A549 (cell line): ENCODE data around the gene PSMD8.
A peak's percentile ranks its signal among the peaks of the same experiment; 100 is the strongest.

Experiments used
- CHD4 ChIP-seq: fragments of 200-600 bp; sonication (generic); IDR thresholded peaks from 2 replicates; pipeline ENCODE4 v1.6.1; 2016; ENCODE audit warnings: antibody characterized with exemption, mild to moderate bottlenecking, borderline replicate concordance
- EP300 ChIP-seq, 2 experiments: fragments of >200 bp; sonication (Bioruptor Twin); formaldehyde crosslinking; IDR thresholded peaks; 2 replicates in 1 of 2; 3 replicates in 1 of 2; pipeline ENCODE4 v1.6.1; 2016 to 2017
- MYC ChIP-seq: IDR thresholded peaks from 2 replicates; pipeline ENCODE4 v1.6.1; 2012; ENCODE audit warnings: mild to moderate bottlenecking, inconsistent platforms, low read length, improper control_type of control experiment, borderline replicate concordance
- RARB ChIP-seq: fragments of 250-450 bp; sonication (Bioruptor Pico); IDR thresholded peaks from 2 replicates; pipeline ENCODE4 v1.8.0; 2021; ENCODE audit warnings: mild to moderate bottlenecking, moderate library complexity
- SMC3 ChIP-seq: fragments of >200 bp; sonication (Bioruptor Twin); formaldehyde crosslinking; IDR thresholded peaks from 3 replicates; pipeline ENCODE4 v1.6.1; 2018; ENCODE audit warnings: inconsistent platforms
- TF ChIP-seq, protein P1 (sequence below): fragments of >200 bp; sonication (Bioruptor Twin); formaldehyde crosslinking; IDR thresholded peaks from 3 replicates; pipeline ENCODE4 v1.5.1; 2016
- TF ChIP-seq, protein P2 (sequence below): IDR thresholded peaks from 2 replicates; pipeline ENCODE4 v1.6.1; 2012
- TF ChIP-seq, protein P3 (sequence below): fragments of 200-600 bp; sonication (generic); IDR thresholded peaks from 2 replicates; pipeline ENCODE4 v1.6.1; 2016; ENCODE audit warnings: antibody characterized with exemption, mild to moderate bottlenecking, moderate library complexity
- TF ChIP-seq, protein P4 (sequence below): fragments of 450-650 bp; IDR thresholded peaks from 2 replicates; pipeline ENCODE4 v1.6.1; 2014; ENCODE audit warnings: antibody characterized with exemption

DNA sequence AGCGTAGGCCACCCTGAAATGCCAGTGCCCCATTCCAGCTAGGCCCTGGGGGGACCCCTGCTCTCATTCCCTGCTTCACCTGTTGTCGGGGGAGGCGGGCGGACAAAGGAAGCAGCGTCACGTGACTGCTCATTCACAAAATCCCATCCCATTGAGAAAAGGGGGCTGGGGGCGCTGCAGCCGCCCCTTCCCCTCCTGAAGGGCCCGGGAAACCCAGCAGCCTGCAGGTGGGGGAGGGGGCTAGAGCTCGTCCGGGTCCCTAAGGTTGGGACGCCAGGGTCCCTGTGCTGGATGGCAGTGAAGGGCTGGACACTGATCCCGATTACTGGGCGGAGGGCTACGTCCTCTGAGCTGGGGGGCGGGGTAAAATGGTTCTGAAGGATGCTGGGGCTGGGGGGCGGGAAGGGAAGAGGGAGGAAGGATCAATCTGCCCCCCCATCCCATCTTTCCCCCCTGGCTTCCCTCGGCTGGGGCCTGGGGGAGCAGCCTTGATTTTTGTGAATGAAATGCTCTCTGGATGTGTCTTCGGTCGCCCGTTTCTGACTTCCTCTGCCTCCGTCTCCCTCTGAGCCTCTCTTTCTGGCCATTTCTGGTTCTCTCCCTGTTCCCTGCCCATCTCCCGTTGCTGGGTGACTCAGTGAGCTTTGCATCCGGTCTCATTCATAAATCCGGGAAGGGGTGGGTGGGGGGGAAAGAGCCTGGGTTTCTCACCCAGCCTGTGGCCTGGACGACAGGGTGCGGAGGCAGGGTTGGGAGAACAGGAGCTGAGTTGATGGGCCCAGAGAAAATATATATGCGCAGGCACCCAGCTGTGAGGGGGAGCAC lies 14.9 kb downstream of the PSMD8 start:
- no peak for TF ChIP-seq EP300 (IDR thresholded peaks at IDR 0.05)
- no peak for TF ChIP-seq MYC
- no peak for TF ChIP-seq RARB (CRISPR knock-in tag)
- TF ChIP-seq SMC3 = no peak
- TF ChIP-seq, protein P1, sequence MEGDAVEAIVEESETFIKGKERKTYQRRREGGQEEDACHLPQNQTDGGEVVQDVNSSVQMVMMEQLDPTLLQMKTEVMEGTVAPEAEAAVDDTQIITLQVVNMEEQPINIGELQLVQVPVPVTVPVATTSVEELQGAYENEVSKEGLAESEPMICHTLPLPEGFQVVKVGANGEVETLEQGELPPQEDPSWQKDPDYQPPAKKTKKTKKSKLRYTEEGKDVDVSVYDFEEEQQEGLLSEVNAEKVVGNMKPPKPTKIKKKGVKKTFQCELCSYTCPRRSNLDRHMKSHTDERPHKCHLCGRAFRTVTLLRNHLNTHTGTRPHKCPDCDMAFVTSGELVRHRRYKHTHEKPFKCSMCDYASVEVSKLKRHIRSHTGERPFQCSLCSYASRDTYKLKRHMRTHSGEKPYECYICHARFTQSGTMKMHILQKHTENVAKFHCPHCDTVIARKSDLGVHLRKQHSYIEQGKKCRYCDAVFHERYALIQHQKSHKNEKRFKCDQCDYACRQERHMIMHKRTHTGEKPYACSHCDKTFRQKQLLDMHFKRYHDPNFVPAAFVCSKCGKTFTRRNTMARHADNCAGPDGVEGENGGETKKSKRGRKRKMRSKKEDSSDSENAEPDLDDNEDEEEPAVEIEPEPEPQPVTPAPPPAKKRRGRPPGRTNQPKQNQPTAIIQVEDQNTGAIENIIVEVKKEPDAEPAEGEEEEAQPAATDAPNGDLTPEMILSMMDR = no peak
- TF ChIP-seq, protein P2, sequence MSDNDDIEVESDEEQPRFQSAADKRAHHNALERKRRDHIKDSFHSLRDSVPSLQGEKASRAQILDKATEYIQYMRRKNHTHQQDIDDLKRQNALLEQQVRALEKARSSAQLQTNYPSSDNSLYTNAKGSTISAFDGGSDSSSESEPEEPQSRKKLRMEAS = no peak
- TF ChIP-seq, protein P3, sequence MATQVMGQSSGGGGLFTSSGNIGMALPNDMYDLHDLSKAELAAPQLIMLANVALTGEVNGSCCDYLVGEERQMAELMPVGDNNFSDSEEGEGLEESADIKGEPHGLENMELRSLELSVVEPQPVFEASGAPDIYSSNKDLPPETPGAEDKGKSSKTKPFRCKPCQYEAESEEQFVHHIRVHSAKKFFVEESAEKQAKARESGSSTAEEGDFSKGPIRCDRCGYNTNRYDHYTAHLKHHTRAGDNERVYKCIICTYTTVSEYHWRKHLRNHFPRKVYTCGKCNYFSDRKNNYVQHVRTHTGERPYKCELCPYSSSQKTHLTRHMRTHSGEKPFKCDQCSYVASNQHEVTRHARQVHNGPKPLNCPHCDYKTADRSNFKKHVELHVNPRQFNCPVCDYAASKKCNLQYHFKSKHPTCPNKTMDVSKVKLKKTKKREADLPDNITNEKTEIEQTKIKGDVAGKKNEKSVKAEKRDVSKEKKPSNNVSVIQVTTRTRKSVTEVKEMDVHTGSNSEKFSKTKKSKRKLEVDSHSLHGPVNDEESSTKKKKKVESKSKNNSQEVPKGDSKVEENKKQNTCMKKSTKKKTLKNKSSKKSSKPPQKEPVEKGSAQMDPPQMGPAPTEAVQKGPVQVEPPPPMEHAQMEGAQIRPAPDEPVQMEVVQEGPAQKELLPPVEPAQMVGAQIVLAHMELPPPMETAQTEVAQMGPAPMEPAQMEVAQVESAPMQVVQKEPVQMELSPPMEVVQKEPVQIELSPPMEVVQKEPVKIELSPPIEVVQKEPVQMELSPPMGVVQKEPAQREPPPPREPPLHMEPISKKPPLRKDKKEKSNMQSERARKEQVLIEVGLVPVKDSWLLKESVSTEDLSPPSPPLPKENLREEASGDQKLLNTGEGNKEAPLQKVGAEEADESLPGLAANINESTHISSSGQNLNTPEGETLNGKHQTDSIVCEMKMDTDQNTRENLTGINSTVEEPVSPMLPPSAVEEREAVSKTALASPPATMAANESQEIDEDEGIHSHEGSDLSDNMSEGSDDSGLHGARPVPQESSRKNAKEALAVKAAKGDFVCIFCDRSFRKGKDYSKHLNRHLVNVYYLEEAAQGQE = no peak
- TF ChIP-seq, protein P4, sequence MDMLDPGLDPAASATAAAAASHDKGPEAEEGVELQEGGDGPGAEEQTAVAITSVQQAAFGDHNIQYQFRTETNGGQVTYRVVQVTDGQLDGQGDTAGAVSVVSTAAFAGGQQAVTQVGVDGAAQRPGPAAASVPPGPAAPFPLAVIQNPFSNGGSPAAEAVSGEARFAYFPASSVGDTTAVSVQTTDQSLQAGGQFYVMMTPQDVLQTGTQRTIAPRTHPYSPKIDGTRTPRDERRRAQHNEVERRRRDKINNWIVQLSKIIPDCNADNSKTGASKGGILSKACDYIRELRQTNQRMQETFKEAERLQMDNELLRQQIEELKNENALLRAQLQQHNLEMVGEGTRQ = peak; percentile 85
- no peak for TF ChIP-seq CHD4
